ENCODE results near the gene FRG1.
"Not testable (repeated sequence)": the region's sequence is repeated elsewhere in the genome, so short reads cannot be mapped to it uniquely, and the experiment has no call there.

The FRG1 gene

DNA sequence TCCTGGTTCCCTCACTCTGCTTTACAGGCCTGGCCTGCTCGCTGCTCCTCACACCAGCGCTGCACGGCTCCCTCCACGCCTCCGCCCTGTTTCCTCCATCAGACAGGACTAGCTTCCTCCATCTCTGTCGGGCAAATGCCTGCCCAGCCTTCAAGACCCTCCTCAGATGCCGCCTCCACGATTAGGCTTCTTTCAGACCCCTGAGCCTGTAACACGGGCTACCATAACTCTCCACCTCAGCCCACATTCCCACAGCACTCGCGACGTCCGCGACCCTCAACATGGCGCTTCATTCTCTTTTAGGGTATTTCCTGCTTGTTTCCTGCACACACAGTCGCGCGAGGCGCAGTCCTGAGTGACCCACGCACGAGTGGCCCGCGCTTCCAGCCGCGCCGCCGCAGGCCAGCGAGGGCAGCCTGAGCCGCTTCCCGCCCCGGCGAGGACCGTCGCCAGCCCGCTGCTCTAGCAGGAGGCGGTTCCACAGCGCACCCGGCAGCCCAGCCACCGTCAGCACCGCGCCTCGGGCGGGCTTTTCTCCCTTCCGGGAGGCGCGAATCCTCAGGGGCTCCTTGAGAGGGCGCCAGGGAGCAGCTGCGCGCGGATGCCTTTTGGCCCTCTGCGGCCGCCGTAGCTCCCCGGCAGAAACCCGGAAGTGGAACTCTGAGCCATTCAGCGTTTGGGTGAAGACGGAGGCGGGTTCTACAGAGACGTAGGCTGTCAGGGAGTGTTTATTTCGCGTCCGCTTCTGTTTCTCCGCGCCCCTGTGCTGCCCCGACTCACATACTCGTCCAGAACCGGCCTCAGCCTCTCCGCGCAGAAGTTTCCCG is at the start of gene FRG1:
TSS of gene FRG1 (plus strand) at position 695 of the 827 bp plus-strand sequence. CDS start 138 bp downstream, outside the sequence.
- peak; percentile 90 to 93 (median 92) for DNase-seq (ENCODE audit: low read depth in 3 of 3)

DNA sequence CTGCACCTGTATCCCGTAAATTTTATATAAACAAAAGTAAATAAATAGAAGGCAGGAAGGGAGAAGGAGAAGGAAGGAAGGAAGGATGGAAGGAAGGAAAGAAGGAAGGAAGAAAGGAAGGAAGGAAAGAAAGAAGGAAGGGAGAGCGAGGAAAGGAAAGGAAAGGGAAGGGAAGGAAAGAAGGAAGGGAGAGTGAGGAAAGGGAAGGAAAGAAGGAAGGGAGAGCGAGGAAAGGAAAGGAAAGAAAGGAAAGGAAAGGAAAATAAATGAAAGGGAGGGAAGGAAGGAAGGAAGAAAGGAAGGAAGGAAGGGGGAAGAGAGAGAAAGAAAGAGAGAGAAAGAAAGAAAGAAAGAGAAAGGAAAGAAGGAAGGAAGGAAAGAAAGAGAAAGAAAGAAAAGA is 43.0 kb upstream of the FRG1 start:
- no peak for DNase-seq (ENCODE audit: low read depth in 3 of 3)

DNA sequence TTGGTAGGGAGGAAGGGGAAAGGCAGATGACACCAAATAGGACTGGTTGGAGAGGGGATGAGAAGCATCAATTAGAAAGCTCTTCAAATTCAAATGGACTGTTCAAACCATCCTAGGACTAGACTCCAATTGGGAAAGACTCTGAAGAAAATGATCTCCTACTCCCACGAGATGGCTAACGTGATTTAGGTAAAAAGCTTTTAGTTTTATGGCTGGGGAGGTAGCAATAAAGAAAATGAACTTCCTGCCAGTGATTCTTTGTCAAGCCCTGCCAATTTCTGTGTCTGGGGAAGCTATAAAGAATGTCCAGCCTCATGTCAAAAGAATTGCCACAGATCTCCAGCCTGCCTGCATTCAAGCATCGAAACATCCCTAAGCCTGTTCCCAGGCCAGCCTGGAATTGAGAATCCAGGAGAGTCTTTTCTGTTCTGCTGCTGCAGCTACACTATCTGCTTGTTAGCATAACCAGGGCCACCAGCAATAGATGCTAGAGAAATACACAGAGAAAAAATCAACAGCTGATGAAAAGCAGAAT is 41.1 kb upstream of the FRG1 start:
- DNase-seq (ENCODE audit: low read depth in 3 of 3), result not testable (repeated sequence)

DNA sequence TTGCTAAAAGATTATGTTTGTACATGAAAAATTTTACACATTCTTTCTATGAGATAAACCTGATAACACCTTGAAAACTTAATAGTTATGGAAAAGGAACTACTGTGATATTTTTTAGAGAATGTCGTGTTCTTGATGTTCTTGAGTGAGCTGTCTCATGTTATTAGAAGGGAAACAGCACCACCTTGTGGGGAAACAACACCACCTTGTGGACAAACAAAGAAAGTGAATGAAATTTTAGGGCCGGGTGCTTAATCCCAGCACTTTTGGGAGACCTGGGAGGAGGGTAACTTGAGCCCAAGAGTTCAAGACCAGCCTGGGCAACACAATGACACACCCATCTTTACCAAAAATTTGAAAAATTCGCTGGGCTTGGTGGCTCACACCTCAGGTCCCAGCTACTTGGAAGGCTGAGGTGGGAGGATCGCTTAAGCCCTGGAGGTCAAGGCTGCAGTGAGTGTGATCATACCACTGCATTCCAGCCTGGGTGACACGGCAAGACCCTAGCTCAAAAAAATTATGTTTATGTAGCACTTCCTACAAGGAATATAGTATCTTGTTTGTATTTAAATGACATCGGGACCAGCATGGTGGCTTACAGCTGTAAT is 36.1 kb upstream of the FRG1 start:
- DNase-seq (ENCODE audit: low read depth in 3 of 3), result peak; percentile 11 to 28 (median 20)

DNA sequence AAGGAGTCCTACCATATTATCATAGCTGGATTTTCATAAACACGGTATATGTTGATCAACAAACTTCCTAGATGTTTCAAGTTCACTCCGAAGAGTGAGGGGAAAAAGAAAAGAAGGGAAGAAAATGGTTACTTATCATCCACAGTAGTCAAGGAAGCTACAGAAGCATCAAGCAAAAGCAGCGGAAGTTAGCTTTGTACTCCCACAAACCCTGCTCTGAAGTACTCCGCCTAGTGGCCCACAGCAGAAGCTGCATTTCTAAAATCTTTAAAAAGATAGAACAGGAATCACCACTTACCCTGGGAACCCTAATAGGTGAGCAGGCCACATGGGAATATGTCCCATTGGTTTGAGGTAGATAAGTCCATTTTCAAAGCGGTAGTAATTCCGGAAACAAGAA is 28.5 kb upstream of the FRG1 start:
- no peak for DNase-seq (ENCODE audit: low read depth in 3 of 3)

DNA sequence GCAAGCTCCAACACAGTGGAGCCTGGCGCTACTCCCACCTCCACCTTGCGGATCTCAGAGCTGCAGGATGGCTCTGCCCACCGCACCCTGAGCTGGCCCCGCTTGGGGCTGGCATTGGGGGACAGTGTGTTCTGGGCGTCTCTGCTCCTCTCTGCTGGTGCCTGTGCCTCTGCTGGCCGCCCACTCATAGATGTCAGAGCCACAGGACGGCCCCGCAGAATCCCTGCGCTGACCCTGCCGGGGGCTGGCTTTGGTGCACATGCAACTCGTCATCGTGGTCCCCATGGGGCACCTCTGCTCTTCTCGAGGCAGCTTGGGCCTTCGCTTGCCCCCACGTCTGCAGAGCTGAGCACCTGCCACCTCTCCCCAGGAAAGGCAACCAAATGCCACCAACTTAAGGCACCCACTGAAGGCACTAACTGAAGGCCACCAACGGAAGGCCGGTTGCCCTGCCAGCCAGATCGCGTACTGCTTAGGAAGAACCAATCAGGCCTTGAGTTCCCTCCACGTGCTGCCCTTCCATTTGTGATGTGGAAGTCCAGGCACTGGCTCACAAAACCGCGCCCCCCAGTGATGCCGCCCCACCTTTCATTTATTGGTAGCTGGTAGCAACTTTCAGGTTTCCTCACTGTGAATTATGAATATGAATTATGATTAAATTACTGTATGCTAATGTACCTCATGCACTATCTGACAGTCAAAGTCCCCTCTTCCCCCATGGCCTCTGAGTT is 23.3 kb upstream of the FRG1 start:
- DNase-seq (ENCODE audit: low read depth in 3 of 3), result no peak

DNA sequence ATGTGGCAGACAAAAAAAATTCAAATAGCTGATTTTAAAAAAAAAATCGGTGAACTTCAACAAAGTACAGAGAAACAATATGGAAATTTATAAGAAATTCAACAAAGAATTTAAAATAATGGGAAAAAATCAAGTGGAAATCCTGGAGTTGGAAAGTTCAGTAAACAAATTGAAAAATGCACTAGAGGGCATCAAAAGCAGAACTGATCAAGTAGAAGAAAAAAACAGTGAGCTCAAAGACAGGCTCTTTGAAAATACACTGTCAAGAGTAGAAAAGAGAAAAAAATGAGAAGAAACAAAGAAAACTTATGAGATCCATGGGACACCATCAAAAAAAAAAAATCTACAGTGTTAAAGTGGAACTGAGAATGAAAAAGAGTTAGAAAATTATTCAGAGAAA is 19.6 kb upstream of the FRG1 start:
- no peak for DNase-seq (ENCODE audit: low read depth in 3 of 3)

DNA sequence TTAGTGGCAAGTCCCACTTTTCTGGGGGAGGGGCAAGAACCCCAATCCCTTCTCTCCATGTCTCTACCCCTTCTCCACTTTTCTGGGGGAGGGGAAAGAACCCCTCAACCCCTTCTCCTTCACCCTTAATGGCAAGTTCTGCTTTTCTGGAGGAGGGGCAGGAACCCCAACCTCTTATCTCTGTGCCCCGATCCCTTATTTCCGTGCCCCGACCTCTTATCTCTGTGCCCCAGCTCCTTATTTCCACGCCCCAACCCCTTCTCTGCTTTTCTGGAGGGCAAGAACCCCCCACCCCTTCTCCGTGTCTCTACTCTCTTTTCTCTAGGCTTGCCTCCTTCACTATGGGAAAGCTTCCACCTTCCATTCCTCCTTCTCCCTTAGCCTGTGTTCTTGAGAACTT is 13.9 kb upstream of the FRG1 start:
- DNase-seq (ENCODE audit: low read depth in 3 of 3), result not testable (repeated sequence)

DNA sequence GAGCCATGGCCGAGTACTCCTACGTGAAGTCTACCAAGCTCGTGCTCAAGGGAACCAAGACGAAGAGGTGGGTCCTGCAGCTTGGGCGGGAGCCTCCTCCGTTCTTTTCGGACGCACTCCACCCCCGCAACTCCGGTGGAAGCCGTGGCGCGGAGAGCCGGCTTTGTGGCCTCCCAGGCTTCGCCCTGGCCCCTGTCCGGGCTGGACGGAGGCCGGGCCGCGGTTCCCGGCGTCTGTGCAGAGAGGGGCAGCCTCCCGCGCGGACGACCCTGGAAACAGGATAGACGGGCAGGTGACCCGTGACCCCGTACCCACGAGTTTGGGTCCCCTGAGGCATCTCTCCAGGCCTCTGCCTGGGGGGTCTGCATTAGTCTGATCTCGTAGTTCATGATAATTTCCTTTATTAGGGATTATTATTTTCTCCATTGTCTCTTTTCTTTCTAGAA is 356 bp downstream of the FRG1 start:
- DNase-seq (ENCODE audit: low read depth in 3 of 3), result no peak

DNA sequence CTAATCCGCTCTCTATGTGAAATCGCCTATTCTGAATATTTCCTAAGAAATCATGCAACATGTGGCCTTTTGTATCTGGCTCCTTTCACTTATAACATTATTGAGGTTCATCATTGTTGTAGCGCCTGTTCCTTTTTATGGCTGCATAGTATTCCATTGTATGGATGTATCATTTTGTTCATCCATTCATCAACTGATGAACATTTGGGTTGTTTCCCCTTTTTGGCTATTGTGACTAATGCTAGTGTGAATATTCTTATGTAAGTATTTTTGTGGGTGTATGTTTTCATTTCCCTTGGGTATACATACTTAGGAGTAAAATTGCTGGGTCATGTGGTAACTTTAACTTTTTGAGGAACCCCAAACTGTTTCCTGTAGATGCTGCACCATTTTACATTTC is 1.7 kb downstream of the FRG1 start:
- DNase-seq (ENCODE audit: low read depth in 3 of 3), result not testable (repeated sequence)

DNA sequence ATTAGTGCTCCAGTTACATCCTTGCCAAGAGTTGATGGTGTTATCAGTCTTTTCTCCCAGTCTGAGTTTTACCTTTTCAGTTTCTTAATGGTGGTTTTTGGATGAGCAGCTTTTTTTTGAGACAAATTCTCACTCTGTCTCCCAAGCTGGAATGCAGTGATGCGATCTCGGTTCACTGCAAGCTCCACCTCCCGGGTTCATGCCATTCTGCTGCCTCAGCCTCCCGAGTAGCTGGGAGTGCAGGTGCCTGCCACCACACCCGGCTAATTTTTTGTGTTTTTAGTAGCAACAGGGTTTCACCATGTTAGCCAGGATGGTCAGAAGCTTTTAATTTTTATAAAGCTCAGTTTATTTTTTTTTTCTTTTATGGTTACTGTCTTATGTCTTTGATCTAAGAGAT is 3.4 kb downstream of the FRG1 start:
- DNase-seq (ENCODE audit: low read depth in 3 of 3), result not testable (repeated sequence)

DNA sequence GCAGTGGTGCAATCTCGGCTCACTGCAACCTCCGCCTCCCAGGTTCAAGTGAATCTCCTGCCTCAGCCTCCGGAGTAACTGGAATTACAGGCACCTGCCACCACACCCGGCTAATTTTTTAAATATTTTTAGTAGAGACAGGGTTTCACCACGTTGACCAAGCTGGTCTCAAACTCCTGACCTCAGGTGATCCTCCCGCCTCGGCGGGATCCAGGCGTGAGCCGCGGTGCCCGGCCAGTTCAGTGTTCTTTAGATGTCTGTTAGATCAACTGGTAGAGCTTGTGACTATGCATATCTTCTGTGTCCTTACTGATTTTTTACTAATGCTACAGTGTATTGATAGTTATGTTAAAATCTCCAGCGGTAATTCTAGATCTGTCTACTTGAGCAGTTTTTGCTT is 6.2 kb downstream of the FRG1 start:
- not testable (repeated sequence) for DNase-seq (ENCODE audit: low read depth in 3 of 3)

DNA sequence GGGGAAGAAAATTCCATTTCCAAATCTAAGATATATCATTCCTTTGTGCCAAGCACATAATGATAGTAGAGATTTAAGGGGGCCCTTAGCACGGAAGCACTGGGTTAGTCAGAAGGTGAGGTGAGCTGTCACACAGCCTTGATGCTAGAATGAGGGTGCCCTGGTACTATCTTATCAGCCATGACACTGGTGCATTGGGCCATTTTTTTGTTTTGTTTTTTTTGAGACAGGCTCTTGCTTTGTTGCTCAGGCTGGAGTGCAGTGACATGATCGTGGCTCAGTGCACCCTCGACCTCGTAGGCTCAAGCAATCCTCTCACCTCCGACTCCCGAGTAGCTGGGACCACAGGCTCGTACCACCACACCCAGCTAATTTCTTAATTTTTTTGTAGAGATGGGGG is 7.8 kb downstream of the FRG1 start:
- not testable (repeated sequence) for DNase-seq (ENCODE audit: low read depth in 3 of 3)

DNA sequence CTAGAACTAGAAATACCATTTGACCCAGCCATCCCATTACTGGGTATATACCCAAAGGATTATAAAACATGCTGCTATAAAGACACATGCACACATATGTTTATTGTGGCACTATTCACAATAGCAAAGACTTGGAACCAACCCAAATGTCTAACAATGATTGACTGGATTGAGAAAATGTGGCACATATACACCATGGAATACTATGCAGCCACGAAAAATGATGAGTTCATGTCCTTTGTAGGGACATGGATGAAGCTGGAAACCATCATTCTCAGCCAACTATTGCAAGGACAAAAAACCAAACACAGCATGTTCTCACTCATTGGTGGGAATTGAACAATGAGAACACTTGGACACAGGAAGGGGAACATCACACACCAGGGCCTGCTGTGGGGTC is 28.6 kb downstream of the FRG1 start:
- not testable (repeated sequence) for DNase-seq (ENCODE audit: low read depth in 3 of 3)

DNA sequence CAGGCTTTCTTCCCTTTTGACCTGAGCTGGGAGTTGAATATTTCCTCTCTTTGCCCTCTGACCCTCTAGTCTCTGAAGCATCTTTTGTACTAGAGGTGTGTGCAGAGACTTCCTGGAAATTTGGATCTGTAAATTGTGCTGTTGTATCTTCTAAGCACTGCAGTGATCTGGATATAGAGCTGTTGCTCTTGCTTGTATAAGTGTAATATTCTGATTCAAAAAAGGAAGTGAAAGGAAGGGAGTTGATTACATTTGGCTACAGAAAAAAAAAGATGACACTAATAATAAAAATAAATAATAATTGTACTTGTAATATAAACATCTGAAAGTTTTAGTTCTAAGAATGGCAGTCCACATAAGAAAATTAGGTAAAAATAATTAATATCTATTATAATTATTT is 33.0 kb downstream of the FRG1 start:
- no peak for DNase-seq (ENCODE audit: low read depth in 3 of 3)

DNA sequence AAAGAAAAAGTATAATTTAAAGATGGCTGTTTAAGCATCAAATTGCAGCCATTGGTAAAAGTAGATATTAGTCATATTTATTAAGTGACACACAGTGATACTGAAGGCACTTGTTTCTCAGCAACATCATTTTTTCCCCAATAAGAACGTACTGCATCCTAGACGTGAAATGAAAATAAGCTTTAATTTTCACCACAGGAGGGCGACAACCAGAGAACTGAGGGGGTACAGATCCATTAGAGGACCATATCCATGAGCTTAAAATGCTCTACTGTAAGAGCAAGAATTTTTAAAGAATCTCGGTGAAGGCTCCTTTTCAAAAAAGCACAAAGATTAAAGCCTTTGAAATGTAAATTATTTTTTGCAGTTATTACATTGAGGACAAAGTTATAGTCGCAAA is 33.4 kb downstream of the FRG1 start:
- DNase-seq (ENCODE audit: low read depth in 3 of 3), result no peak

DNA sequence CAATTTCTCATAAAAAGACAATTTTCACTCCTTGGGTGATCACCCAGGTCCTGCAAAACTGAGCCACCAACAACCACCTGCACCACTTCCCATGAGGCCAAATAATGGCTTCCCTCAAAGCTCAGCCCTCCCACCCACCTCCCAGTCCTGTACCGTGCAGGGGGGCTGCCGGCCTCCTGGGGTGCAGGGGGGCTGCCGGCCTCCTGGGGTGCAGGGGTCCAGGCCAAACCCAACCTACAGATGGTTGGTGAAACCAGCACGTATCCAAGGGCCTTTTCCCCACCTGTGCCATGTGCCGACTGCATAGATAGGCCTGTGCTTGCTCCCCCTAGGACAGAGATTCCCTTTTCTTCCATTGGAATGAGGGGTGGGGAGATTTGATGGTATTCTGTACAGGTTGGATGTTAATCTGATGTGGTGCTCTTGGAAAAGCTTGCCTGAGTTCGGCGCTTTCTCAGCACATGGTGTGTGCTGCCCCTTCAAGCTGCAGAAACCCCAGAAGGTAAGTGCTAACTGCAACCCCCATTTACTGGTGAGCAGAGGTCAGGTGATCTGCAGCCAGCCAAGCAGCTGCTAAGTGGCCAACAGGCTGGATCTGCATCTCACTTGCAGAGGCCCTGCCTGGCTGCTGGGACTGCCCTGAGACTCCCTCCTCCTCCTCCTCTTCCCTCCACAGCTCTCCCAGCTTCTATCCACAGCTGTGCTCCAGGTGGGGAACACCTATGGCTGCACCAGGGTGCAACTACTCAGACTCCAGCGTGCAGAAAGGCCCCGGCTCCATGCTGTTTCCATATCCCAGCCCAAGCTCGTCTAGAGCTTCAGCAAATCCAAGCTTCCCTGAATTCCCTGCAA is 38.8 kb downstream of the FRG1 start:
- DNase-seq (ENCODE audit: low read depth in 3 of 3), result no peak

DNA sequence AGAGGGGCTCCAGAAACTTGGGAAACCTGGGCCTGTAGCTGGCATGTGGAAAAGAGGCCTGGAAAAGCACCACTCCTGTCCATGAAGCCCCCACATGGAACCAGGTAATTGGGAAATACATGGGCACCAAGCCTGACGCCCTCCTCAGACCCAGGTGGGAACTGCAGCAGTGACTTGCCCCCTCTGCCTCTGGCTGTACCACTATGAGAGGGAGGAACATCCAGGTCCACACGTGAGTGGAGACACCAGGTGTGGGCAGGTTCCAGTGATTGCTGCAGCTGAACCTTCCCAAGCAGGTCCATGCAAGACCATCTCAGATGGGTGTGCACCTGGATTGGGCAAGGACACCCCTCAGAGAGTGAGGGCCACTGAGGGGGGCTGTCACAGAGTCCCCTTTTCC is 39.6 kb downstream of the FRG1 start:
- not testable (repeated sequence) for DNase-seq (ENCODE audit: low read depth in 3 of 3)

DNA sequence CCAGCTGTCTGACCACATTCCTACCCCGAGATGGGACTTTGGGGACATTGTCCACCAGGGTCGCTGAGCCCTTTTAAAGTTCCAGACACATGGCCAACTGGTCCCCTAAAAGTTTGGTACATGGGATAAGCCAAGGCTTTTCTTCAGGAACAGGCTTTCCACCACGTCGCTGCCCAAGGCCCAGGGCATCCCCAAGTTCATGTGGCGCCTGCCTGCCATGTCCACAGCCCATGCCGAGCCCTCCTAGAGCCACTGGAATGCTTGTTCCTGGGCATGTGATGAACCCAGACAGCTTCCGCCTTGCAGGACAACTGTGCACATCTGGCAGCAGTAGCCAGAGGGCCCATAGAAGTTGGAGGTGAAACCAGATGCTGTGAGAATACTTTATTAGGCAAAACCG is 41.3 kb downstream of the FRG1 start:
- DNase-seq (ENCODE audit: low read depth in 3 of 3), result no peak

DNA sequence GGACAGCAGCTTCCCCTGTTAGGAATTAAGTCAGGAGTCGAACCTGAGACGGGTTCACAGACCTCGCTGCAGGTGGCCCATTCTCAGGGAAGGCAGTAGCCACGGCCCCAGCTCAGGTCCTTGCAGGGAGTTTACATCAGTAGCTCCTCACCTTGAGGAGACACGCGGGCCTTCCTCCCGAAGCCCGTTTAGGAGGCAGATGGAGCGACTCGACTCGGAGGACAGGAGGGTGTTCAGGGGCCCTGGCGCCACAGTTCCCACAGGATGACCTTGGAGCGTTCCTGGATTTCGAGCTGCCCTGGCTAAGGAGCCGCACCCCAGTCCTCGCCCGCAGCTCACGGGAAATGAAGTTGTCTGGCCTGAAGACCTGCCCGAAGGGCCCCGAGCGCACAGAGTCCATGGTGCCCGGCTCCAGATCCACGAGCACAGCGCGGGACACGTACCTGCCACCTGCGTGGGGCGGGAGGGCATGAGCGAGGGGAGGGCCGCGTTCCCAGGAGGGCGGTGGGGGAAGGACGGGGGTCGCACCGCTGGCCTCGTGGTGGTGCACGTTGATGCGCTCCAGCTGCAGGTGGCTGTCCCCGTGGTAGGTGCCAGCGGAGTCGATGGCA is 43.3 kb downstream of the FRG1 start:
- not testable (repeated sequence) for DNase-seq (ENCODE audit: low read depth in 3 of 3)

DNA sequence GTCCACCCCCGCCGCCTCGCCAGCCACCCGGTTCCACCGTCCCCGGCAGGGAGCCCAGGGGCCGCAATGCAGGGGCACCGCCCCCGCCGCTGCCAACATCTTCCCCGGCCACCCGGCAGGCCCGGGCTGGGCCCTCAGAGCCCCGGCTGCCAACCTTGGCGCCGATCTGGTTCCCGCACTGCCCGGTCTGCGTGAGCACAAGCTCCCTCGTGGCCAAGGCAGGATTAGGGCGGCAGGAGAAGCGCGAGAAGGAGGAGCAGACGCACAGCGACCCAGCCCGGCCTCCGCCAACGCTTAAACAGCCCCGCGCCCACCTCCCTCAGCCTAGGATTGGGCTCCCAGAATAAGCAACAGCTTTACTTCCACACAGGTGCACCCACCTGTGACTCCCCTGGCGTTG is 44.0 kb downstream of the FRG1 start:
- DNase-seq (ENCODE audit: low read depth in 3 of 3), result not testable (repeated sequence)

Data from stimulated activated CD4-positive, alpha-beta T cell treated with anti-CD3 and anti-CD28 coated beads, TNF-alpha, amount 100 ng/mL, for 48 hours (primary cell).